ENCODE measurements around the gene UBL5. TPM values are rescaled to one million over a fixed set of nuclear protein-coding genes. Genes with fewer than 3 reads are reported as not detected.
A peak's percentile ranks its signal among the peaks of the same experiment; 100 is the strongest.
"Not testable (repeated sequence)": the region's sequence is repeated elsewhere in the genome, so short reads cannot be mapped to it uniquely, and the experiment has no call there.

UBL5 gene
- 282 TPM for polyA plus RNA-seq
- long read RNA-seq, donor 1, transcript UBL5-202 (5 exons, 432 nt): major isoform, 95 of 116 reads
- long read RNA-seq, donor 1, transcript UBL5-201 (5 exons, 513 nt): minor isoform, 9 of 116 reads
- long read RNA-seq, donor 1, partial matches to known transcripts: 10 of 116 reads
- long read RNA-seq, donor 1, other reads (novel, unspliced or antisense): 0 of 116 reads
- long read RNA-seq, donor 2, transcript UBL5-202 (5 exons, 432 nt): major isoform, 192 of 247 reads
- long read RNA-seq, donor 2, transcript UBL5-201 (5 exons, 513 nt): minor isoform, 21 of 247 reads
- long read RNA-seq, donor 2, partial matches to known transcripts: 31 of 247 reads
- long read RNA-seq, donor 2, other reads (novel, unspliced or antisense): 0 of 247 reads
- long read RNA-seq, donor 3: 0 reads
- long read RNA-seq, donor 4, transcript UBL5-202 (5 exons, 432 nt): major isoform, 33 of 37 reads
- long read RNA-seq, donor 4, partial matches to known transcripts: 0 of 37 reads
- long read RNA-seq, donor 4, other reads (novel, unspliced or antisense): 0 of 37 reads
- long read RNA-seq, donor 5, transcript UBL5-201 (5 exons, 513 nt): minor isoform, 12 of 127 reads
- long read RNA-seq, donor 5, transcript UBL5-202 (5 exons, 432 nt): major isoform, 100 of 127 reads
- long read RNA-seq, donor 5, partial matches to known transcripts: 13 of 127 reads
- long read RNA-seq, donor 5, other reads (novel, unspliced or antisense): 0 of 127 reads
- long read RNA-seq, donor 6, transcript UBL5-202 (5 exons, 432 nt): major isoform, 169 of 238 reads
- long read RNA-seq, donor 6, transcript UBL5-201 (5 exons, 513 nt): minor isoform, 17 of 238 reads
- long read RNA-seq, donor 6, partial matches to known transcripts: 48 of 238 reads
- long read RNA-seq, donor 6, other reads (novel, unspliced or antisense): 0 of 238 reads
- long read RNA-seq, donor 7, transcript UBL5-202 (5 exons, 432 nt): major isoform, 98 of 124 reads
- long read RNA-seq, donor 7, transcript UBL5-201 (5 exons, 513 nt): minor isoform, 9 of 124 reads
- long read RNA-seq, donor 7, partial matches to known transcripts: 14 of 124 reads
- long read RNA-seq, donor 7, other reads (novel, unspliced or antisense): 0 of 124 reads
- long read RNA-seq, donor 8, transcript UBL5-202 (5 exons, 432 nt): major isoform, 300 of 372 reads
- long read RNA-seq, donor 8, transcript UBL5-201 (5 exons, 513 nt): minor isoform, 30 of 372 reads
- long read RNA-seq, donor 8, partial matches to known transcripts: 38 of 372 reads
- long read RNA-seq, donor 8, other reads (novel, unspliced or antisense): 0 of 372 reads
- long read RNA-seq, donor 9, transcript UBL5-202 (5 exons, 432 nt): major isoform, 232 of 303 reads
- long read RNA-seq, donor 9, transcript UBL5-201 (5 exons, 513 nt): minor isoform, 24 of 303 reads
- long read RNA-seq, donor 9, partial matches to known transcripts: 34 of 303 reads
- long read RNA-seq, donor 9, other reads (novel, unspliced or antisense): 7 of 303 reads
- long read RNA-seq, donor 10, transcript UBL5-201 (5 exons, 513 nt): minor isoform, 20 of 282 reads
- long read RNA-seq, donor 10, transcript UBL5-202 (5 exons, 432 nt): major isoform, 219 of 282 reads
- long read RNA-seq, donor 10, partial matches to known transcripts: 32 of 282 reads
- long read RNA-seq, donor 10, other reads (novel, unspliced or antisense): 5 of 282 reads
- long read RNA-seq, donor 11, transcript UBL5-202 (5 exons, 432 nt): major isoform, 133 of 171 reads
- long read RNA-seq, donor 11, transcript UBL5-201 (5 exons, 513 nt): minor isoform, 17 of 171 reads
- long read RNA-seq, donor 11, partial matches to known transcripts: 21 of 171 reads
- long read RNA-seq, donor 11, other reads (novel, unspliced or antisense): 0 of 171 reads

- Histone ChIP-seq H3K27ac (ENCODE audit: low read length) (peak within 1 kb of the TSS; percentile 95), H3K4me1 (ENCODE audit: control insufficient read depth, insufficient read depth, low read length) (peaks cover 8% of the 10 kb centered on the region), H3K36me3 (ENCODE audit: control insufficient read depth, insufficient read depth, low read length) (peaks cover 13% of the 10 kb centered on the region), H3K9me3 (ENCODE audit: control insufficient read depth, low read depth, low read length) (no peaks in the 10 kb centered on the region), H3K4me3 (ENCODE audit: low read length) (peak within 1 kb of the TSS; percentile 95), H3K27me3 (ENCODE audit: control insufficient read depth, insufficient read depth, low read length) (no peaks in the 10 kb centered on the region)
- WGBS (ENCODE audit: insufficient coverage, low lambda C conversion rate): no CpG with 5 or more reads among the region's 62 CpGs
- DNase-seq: peak; percentile 91 to 93
These were observed at the start of gene UBL5 for GRCh38 chr19:9827289-9828238. Gene UBL5 (plus strand): TSS chr19:9827918. CDS start chr19:9828338, 420 bp downstream.

DNA sequence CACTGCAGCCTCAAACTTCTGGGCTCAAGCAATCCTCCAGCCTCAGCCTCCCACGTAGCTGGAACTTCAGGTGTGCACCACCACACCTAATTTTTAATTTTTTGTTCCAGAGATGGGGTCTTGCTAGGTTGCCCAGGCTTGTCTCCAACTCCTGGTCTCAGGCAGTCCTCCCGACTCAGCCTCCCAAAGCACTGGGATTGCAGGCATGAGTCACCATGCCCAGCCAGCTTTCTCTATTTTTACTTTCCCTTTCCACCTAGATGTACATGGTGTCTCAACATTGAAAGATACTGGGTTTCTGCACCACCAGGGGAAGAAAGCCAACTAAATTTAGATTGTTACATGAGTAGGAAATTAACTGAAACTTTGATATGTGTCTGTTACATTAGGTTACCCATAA lies 45.4 kb upstream of the UBL5 start:
- WGBS (ENCODE audit: insufficient coverage, low lambda C conversion rate): no CpG with 5 or more reads among the region's 2 CpGs

GRCh38 chr19:9784163-9784496 lies 43.6 kb upstream of the UBL5 start:
- no CpG with 5 or more reads among the region's 6 CpGs for WGBS (ENCODE audit: insufficient coverage, low lambda C conversion rate)
- DNase-seq: peak in 1 of 2 donors; percentile 41

More for the DNA sequence above, 45.4 kb upstream of the UBL5 start:
- DNase-seq: no peak
- H3K4me1 ChIP-seq (ENCODE audit: control insufficient read depth, insufficient read depth, low read length): peaks cover 15% of the 10 kb centered on the region
- H3K4me3 ChIP-seq (ENCODE audit: low read length): no peak overlapping the region
- H3K27ac ChIP-seq (ENCODE audit: low read length): no peak overlapping the region
- H3K9me3 ChIP-seq (ENCODE audit: control insufficient read depth, low read depth, low read length): peaks cover 5% of the 10 kb centered on the region
- no peaks in the 10 kb centered on the region for H3K27me3 ChIP-seq (ENCODE audit: control insufficient read depth, insufficient read depth, low read length)
- H3K36me3 ChIP-seq (ENCODE audit: control insufficient read depth, insufficient read depth, low read length): no peaks in the 10 kb centered on the region

GRCh38 chr19:9785367-9786331 lies 42.1 kb upstream of the UBL5 start:
- Histone ChIP-seq H3K27ac (ENCODE audit: low read length) (peak overlapping the region; percentile 97), H3K4me3 (ENCODE audit: low read length) (peak overlapping the region; percentile 65), H3K36me3 (ENCODE audit: control insufficient read depth, insufficient read depth, low read length) (no peaks in the 10 kb centered on the region), H3K9me3 (ENCODE audit: control insufficient read depth, low read depth, low read length) (no peaks in the 10 kb centered on the region), H3K27me3 (ENCODE audit: control insufficient read depth, insufficient read depth, low read length) (no peaks in the 10 kb centered on the region), H3K4me1 (ENCODE audit: control insufficient read depth, insufficient read depth, low read length) (peaks cover 29% of the 10 kb centered on the region)
- peak; percentile 98 for DNase-seq
- WGBS (ENCODE audit: insufficient coverage, low lambda C conversion rate): no CpG with 5 or more reads among the region's 74 CpGs

More at GRCh38 chr19:9784163-9784496, 43.6 kb upstream of the UBL5 start:
- Histone ChIP-seq H3K4me3 (ENCODE audit: low read length) (peak overlapping the region; percentile 4), H3K27ac (ENCODE audit: low read length) (peak overlapping the region; percentile 83), H3K4me1 (ENCODE audit: control insufficient read depth, insufficient read depth, low read length) (peaks cover 22% of the 10 kb centered on the region)
- not testable (repeated sequence) for H3K27me3 ChIP-seq (ENCODE audit: control insufficient read depth, insufficient read depth, low read length); H3K36me3 ChIP-seq (ENCODE audit: control insufficient read depth, insufficient read depth, low read length); H3K9me3 ChIP-seq (ENCODE audit: control insufficient read depth, low read depth, low read length)

DNA sequence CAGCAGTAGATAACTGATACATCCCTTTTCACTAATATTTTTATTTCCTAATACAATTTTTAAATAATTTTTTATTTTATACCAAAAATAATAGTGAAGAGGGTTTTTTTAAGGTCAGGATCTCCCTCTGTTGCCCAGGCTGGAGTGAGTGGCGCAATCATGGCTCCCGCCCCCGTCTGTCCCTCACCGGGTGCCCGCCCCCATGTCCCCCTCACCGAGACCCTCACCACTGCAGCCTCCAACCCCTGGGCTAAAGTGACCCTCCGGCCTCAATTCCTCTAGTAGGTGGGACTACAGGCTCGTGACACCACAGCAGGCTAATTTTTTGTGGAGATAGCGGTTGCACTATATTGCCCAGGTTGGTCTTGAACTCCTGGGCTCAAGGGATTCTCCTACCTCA lies 41.4 kb upstream of the UBL5 start:
- H3K4me1 ChIP-seq (ENCODE audit: control insufficient read depth, insufficient read depth, low read length): peaks cover 33% of the 10 kb centered on the region
- H3K36me3 ChIP-seq (ENCODE audit: control insufficient read depth, insufficient read depth, low read length): no peaks in the 10 kb centered on the region
- H3K27me3 ChIP-seq (ENCODE audit: control insufficient read depth, insufficient read depth, low read length): no peaks in the 10 kb centered on the region
- no peaks in the 10 kb centered on the region for H3K9me3 ChIP-seq (ENCODE audit: control insufficient read depth, low read depth, low read length)
- no CpG with 5 or more reads among the region's 9 CpGs for WGBS (ENCODE audit: insufficient coverage, low lambda C conversion rate)
- DNase-seq: peak in 1 of 2 donors; percentile 20
- peak overlapping the region; percentile 97 for H3K27ac ChIP-seq (ENCODE audit: low read length)
- H3K4me3 ChIP-seq (ENCODE audit: low read length): peak overlapping the region; percentile 65

DNA sequence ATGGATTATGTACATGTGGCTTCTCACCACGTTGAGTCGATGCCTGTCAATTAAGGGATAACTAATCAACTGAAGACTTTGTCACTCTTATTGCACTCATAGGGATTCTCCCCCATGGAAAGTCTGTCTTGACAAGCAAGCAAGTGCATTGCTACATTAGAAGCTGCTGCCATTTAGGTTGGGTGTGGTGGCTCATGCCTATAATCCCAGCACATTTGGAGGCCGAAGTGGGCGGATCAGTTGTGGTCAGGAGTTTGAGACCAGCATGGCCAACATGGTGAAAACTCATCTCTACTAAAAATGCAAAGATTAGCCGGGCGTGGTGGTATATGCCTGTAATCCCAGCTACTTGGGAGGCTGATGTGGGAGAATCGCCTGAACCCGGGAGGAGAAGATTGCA lies 40.9 kb upstream of the UBL5 start:
- no peak for DNase-seq
- H3K27me3 ChIP-seq (ENCODE audit: control insufficient read depth, insufficient read depth, low read length): no peaks in the 10 kb centered on the region
- peaks cover 34% of the 10 kb centered on the region for H3K4me1 ChIP-seq (ENCODE audit: control insufficient read depth, insufficient read depth, low read length)
- no peaks in the 10 kb centered on the region for H3K9me3 ChIP-seq (ENCODE audit: control insufficient read depth, low read depth, low read length)
- no peak overlapping the region for H3K4me3 ChIP-seq (ENCODE audit: low read length)
- H3K36me3 ChIP-seq (ENCODE audit: control insufficient read depth, insufficient read depth, low read length): no peaks in the 10 kb centered on the region
- peak overlapping the region; percentile 97 for H3K27ac ChIP-seq (ENCODE audit: low read length)
- WGBS (ENCODE audit: insufficient coverage, low lambda C conversion rate): no CpG with 5 or more reads among the region's 8 CpGs

DNA sequence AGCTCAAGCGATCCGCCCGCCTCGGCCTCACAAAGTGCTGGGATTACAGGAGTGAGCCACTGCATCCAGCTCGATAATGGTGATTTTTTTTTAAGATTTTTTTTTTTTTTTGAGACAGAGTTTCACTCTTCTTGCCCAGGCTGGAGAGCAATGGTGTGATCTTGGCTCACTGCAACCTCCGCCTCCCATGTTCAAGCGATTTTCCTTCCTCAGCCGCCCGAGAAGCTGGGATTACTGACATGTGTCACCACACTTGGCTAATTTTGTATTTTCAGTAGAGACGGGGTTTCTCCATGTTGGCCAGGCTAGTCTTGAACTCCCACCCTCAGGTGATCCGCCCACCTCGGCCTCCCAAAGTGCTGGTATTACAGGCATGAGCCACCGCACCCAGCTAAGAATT lies 39.1 kb upstream of the UBL5 start:
- WGBS (ENCODE audit: insufficient coverage, low lambda C conversion rate): no CpG with 5 or more reads among the region's 13 CpGs
- not testable (repeated sequence) for H3K9me3 ChIP-seq (ENCODE audit: control insufficient read depth, low read depth, low read length); H3K36me3 ChIP-seq (ENCODE audit: control insufficient read depth, insufficient read depth, low read length); H3K4me3 ChIP-seq (ENCODE audit: low read length); H3K27me3 ChIP-seq (ENCODE audit: control insufficient read depth, insufficient read depth, low read length); DNase-seq
- Histone ChIP-seq H3K4me1 (ENCODE audit: control insufficient read depth, insufficient read depth, low read length) (peaks cover 35% of the 10 kb centered on the region), H3K27ac (ENCODE audit: low read length) (peak overlapping the region; percentile 97)

DNA sequence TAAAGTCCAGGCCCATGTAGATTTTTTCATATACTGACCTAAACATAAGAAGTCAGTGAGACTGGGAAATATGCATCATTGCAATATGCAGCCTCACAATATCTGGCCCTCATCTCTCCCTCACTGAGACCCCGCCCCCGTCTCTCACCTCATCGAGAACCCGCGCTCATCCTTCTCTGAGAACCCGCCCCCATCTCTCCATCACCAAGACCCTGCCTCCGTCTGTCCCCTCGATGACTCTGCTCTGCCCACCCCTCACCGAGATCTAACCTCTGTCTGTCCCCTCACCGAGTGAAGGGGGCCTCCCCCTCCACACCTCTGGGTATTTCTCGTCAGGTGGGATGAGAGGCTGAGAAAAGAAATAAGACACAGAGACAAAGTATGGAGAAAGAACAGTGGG lies 38.7 kb upstream of the UBL5 start:
- Histone ChIP-seq H3K27ac (ENCODE audit: low read length) (peak overlapping the region; percentile 97), H3K36me3 (ENCODE audit: control insufficient read depth, insufficient read depth, low read length) (no peaks in the 10 kb centered on the region), H3K27me3 (ENCODE audit: control insufficient read depth, insufficient read depth, low read length) (no peaks in the 10 kb centered on the region), H3K9me3 (ENCODE audit: control insufficient read depth, low read depth, low read length) (peaks cover 3% of the 10 kb centered on the region), H3K4me3 (ENCODE audit: low read length) (no peak overlapping the region), H3K4me1 (ENCODE audit: control insufficient read depth, insufficient read depth, low read length) (peaks cover 31% of the 10 kb centered on the region)
- no CpG with 5 or more reads among the region's 11 CpGs for WGBS (ENCODE audit: insufficient coverage, low lambda C conversion rate)
- DNase-seq: no peak

Measured in large intestine (tissue), 12 donors.